ENCODE data around the gene SLC25A18. TPM values are rescaled to one million over a fixed set of nuclear protein-coding genes. Genes with fewer than 3 reads are reported as not detected.

SLC25A18 gene
- polyA plus RNA-seq, 1 donor (not counting 4 experiments of a cell fraction or from before 2014, with no cell fraction given) = 0.04 TPM

DNA sequence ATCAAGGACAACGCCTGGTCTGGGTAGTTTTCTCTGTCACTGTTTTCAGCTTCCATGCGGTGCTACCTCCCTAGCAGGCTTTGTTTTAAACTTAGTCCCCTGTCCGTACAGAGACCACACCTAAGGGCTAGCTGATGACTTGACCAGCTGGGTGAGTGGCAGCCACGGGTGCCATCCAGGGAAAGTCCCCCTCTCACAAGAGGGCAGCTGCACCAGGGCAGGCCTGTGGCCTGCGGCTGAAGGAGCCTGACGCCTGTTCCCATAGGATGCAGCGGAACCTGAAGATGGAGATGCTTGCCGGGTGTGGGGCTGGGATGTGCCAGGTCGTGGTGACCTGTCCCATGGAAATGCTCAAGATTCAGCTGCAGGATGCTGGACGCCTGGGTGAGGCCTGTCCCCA lies 19.9 kb downstream of the SLC25A18 start:
- Histone ChIP-seq H3K4me1 (ENCODE audit: control insufficient read depth, extremely low read depth, insufficient read depth, low read length) (no peaks in the 10 kb centered on the region), H4K20me1 (ENCODE audit: control insufficient read depth, extremely low read depth, insufficient read depth, low read length) (no peaks in the 10 kb centered on the region), H3K4me2 (ENCODE audit: control insufficient read depth, extremely low read depth, insufficient read depth, low read depth, low read length) (no peak overlapping the region), H2AFZ (ENCODE audit: control insufficient read depth, low read length) (no peak overlapping the region), H3K27me3 (ENCODE audit: control insufficient read depth, extremely low read depth, insufficient read depth, low read length) (no peaks in the 10 kb centered on the region), H3K9ac (ENCODE audit: control insufficient read depth, extremely low read depth, insufficient read depth, low read length) (no peak overlapping the region), H3K27ac (ENCODE audit: control insufficient read depth, insufficient read depth, low read length) (no peak overlapping the region), H3K36me3 (ENCODE audit: control insufficient read depth in 2 of 2, extremely low read depth in 1 of 2, insufficient read depth in 2 of 2, low read length in 2 of 2) (no peaks in the 10 kb centered on the region), H3K79me2 (ENCODE audit: control insufficient read depth, insufficient read depth, low read length) (no peaks in the 10 kb centered on the region), H3K9me1 (ENCODE audit: control insufficient read depth, extremely low read depth, insufficient read depth, low read length) (no peaks in the 10 kb centered on the region), H3K9me3 (ENCODE audit: control insufficient read depth, low read depth, low read length) (no peaks in the 10 kb centered on the region), H3K4me3 (ENCODE audit: control insufficient read depth in 2 of 3, extremely low read depth in 1 of 3, insufficient read depth in 2 of 3, low read depth in 1 of 3, low read length in 3 of 3) (no peak overlapping the region)
- dilution Hi-C loops (cut with MboI; ENCODE audit: extremely low pct_ligation_motif_present, low sequenced_read_pairs) = no loop called here
- DNase-seq (ENCODE audit: low read depth, low spot score) (no peak), FAIRE-seq (no peak)
- TF ChIP-seq, protein P1, sequence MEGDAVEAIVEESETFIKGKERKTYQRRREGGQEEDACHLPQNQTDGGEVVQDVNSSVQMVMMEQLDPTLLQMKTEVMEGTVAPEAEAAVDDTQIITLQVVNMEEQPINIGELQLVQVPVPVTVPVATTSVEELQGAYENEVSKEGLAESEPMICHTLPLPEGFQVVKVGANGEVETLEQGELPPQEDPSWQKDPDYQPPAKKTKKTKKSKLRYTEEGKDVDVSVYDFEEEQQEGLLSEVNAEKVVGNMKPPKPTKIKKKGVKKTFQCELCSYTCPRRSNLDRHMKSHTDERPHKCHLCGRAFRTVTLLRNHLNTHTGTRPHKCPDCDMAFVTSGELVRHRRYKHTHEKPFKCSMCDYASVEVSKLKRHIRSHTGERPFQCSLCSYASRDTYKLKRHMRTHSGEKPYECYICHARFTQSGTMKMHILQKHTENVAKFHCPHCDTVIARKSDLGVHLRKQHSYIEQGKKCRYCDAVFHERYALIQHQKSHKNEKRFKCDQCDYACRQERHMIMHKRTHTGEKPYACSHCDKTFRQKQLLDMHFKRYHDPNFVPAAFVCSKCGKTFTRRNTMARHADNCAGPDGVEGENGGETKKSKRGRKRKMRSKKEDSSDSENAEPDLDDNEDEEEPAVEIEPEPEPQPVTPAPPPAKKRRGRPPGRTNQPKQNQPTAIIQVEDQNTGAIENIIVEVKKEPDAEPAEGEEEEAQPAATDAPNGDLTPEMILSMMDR (optimal IDR thresholded peaks at IDR 0.05 in 1 of 3, IDR thresholded peaks at IDR 0.05 in 1 of 3, conservative IDR thresholded peaks at IDR 0.05 in 1 of 3; ENCODE audit: extremely low read depth in 1 of 3, insufficient read depth in 2 of 3, low read length in 3 of 3) = no peak
- no peak for TF ChIP-seq EZH2 (IDR thresholded peaks at IDR 0.05; ENCODE audit: low read length)

DNA sequence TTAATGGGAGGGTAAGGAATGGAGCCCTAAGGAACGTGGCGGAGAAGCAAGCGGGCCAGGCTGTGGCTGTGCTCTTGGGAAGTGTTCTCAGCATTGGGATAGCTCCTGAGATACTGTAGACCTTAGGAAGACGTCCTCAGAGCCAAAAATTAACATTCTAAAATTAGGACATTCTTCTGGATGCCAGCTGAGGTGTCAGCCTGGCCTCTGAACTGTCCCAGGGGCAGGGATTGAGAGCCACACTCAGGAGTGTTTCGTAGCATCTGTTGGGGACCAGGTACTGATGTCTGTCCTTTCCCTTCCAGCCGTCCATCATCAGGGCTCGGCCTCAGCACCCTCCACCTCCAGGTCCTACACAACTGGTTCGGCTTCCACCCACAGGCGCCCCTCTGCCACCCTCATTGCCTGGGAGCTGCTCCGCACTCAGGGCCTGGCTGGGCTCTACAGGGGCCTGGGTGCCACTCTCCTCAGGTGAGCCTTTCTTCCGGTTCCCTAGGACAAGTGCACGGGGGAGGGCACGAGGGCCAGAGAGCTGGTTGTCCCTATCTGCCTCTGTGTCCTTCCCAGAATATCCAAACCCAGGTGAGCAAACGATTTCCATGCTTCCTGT lies 23.6 kb downstream of the SLC25A18 start:
- Histone ChIP-seq H3K36me3 (ENCODE audit: control insufficient read depth in 2 of 2, extremely low read depth in 1 of 2, insufficient read depth in 2 of 2, low read length in 2 of 2) (peaks cover 3 to 10% of the 10 kb centered on the region in 2 experiments), H3K4me3 (ENCODE audit: control insufficient read depth in 2 of 3, extremely low read depth in 1 of 3, insufficient read depth in 2 of 3, low read depth in 1 of 3, low read length in 3 of 3) (no peak overlapping the region), H3K9ac (ENCODE audit: control insufficient read depth, extremely low read depth, insufficient read depth, low read length) (no peak overlapping the region), H3K9me1 (ENCODE audit: control insufficient read depth, extremely low read depth, insufficient read depth, low read length) (no peaks in the 10 kb centered on the region), H3K27me3 (ENCODE audit: control insufficient read depth, extremely low read depth, insufficient read depth, low read length) (no peaks in the 10 kb centered on the region), H3K9me3 (ENCODE audit: control insufficient read depth, low read depth, low read length) (no peaks in the 10 kb centered on the region), H4K20me1 (ENCODE audit: control insufficient read depth, extremely low read depth, insufficient read depth, low read length) (no peaks in the 10 kb centered on the region), H3K79me2 (ENCODE audit: control insufficient read depth, insufficient read depth, low read length) (no peaks in the 10 kb centered on the region), H3K4me1 (ENCODE audit: control insufficient read depth, extremely low read depth, insufficient read depth, low read length) (no peaks in the 10 kb centered on the region), H3K27ac (ENCODE audit: control insufficient read depth, insufficient read depth, low read length) (no peak overlapping the region), H3K4me2 (ENCODE audit: control insufficient read depth, extremely low read depth, insufficient read depth, low read depth, low read length) (no peak overlapping the region), H2AFZ (ENCODE audit: control insufficient read depth, low read length) (no peak overlapping the region)
- FAIRE-seq (no peak), DNase-seq (ENCODE audit: low read depth, low spot score) (no peak)
- TF ChIP-seq EZH2 (IDR thresholded peaks at IDR 0.05; ENCODE audit: low read length) = no peak
- TF ChIP-seq, protein P1 (optimal IDR thresholded peaks at IDR 0.05 in 1 of 3, IDR thresholded peaks at IDR 0.05 in 1 of 3, conservative IDR thresholded peaks at IDR 0.05 in 1 of 3; ENCODE audit: extremely low read depth in 1 of 3, insufficient read depth in 2 of 3, low read length in 3 of 3) = no peak
- dilution Hi-C loops (cut with MboI; ENCODE audit: extremely low pct_ligation_motif_present, low sequenced_read_pairs) = no loop called here
